Skeletal muscle cell (primary cell): ENCODE data around the gene TTC4.

Source experiments
- DNase-seq: peaks from one replicate; pipeline ENCODE4 v3.0.0-alpha.2; 2010; ENCODE audit warnings: low read depth
- H3K4me3 ChIP-seq: 2 replicates; pipeline ENCODE4 v1.5.1; 2011; ENCODE audit warnings: low read depth, mild to moderate bottlenecking, control low read depth, low read length, moderate library complexity

Gene TTC4

DNA sequence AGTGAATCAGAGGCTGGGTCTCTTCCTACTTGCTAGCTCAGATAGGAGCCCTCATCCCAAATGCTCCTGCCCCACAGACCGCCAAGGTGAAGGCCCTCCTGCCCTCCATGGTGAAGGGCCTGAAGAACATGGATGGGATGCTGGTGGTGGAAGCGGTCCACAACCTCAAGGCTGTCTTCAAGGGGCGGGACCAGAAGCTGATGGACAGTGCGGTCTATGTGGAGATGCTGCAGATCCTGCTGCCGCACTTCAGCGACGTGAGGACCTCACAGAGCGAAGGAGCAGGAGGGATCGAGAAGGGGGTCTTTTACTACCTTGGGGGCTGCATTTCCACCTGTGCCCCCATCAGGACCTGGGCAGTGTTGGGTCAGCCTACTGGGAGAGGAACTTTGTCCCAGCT is 14.6 kb upstream of the TTC4 start:
- no peak overlapping the region for H3K4me3 ChIP-seq
- DNase-seq, result no peak

DNA sequence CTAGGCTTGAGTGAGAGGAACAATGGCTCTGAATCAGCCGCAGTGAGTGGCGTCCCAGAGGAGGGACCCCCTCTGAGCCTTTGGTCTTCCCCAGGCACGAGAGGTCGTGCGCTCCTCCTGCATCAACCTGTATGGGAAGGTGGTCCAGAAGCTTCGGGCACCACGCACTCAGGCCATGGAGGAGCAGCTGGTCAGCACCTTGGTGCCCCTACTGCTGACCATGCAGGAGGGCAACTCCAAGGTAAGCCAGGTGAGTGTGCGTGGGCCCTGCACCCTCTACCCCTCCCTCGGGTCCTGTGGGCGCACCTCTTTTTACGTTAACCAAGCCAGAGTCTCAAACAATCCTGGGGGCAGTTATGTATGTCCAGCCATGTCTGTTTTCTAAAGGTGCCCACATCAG is 13.7 kb upstream of the TTC4 start:
- no peak overlapping the region for H3K4me3 ChIP-seq
- DNase-seq, result no peak

DNA sequence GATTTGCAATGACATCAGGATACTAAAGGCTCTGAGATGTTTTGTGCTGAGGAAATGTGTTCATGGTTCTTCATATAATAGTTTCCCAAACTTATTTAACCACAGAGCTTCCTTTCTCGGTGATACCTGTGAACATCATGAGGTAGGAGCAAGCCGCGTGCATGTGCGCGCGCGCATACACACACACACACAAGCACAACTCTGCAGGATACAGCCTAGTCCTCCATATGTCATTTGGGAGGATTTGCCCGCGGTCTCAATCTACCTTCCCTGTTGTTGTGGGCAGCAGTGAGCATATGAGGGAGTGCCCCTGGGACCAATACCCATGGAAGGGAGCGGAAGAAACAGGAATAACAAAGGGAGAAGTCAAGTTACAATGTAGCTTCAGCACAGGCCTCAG is 12.2 kb upstream of the TTC4 start:
- no peak overlapping the region for H3K4me3 ChIP-seq
- DNase-seq, result no peak

DNA sequence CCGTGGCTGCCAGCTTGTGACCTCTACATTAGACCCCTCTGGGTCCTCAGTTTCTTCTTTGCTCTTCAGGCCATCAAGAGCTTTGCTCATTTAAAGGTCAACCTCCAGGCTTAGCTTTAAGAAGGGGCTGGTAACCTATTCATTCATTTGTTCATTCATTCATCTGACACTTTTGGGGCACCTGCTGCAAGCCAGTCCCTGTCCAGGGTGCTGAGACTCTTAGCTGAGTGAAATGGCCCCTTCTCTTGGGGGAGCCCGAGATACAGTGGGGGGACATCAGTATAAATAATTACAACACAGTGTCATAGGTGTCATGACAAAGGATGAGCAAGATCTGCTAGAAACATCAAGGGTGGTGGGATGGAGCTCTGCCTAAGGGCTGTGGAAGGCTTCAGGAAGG is 10.5 kb upstream of the TTC4 start:
- no peak for DNase-seq

DNA sequence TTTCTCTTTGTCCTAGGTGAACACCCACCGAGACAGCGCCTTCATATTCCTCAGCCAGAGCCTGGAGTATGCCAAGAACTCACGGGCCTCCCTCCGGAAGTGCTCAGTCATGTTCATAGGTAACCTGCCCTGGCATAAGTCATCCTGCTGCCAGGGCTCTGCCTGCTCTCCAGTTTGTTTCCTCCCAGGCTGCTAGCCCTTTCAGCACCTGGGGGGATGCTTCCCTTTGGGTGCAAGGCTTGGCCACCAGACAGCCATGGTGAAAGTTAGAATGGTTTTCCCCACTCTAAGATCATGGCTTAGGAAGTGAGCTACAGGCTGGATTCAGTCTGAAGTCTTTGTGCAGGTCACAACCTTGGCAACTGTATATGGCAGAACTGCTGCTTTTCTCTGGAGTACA is 9.2 kb upstream of the TTC4 start:
- H3K4me3 ChIP-seq, result no peak overlapping the region
- DNase-seq, result no peak

More for the DNA sequence above, 10.5 kb upstream of the TTC4 start:
- H3K4me3 ChIP-seq, result no peak overlapping the region

DNA sequence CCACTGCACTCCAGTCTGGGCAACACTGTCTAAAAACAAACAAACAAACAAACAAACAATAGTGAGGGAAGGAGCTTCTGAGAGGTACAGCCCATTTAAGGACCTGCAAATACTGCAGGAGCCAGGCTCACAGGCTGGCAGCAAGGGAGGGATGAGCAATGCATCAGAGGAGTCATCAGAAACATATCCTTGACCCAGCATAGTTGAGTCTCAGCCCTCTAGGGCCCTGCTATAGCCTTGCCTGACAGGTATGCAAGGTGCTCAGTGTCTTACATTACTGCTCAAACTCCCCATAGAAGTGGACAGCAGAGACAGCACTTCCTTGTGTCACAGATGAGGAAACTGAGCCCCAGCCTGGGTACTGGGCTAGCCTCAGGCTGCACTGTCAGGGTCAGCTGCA is 7.3 kb upstream of the TTC4 start:
- no peak overlapping the region for H3K4me3 ChIP-seq
- no peak for DNase-seq

DNA sequence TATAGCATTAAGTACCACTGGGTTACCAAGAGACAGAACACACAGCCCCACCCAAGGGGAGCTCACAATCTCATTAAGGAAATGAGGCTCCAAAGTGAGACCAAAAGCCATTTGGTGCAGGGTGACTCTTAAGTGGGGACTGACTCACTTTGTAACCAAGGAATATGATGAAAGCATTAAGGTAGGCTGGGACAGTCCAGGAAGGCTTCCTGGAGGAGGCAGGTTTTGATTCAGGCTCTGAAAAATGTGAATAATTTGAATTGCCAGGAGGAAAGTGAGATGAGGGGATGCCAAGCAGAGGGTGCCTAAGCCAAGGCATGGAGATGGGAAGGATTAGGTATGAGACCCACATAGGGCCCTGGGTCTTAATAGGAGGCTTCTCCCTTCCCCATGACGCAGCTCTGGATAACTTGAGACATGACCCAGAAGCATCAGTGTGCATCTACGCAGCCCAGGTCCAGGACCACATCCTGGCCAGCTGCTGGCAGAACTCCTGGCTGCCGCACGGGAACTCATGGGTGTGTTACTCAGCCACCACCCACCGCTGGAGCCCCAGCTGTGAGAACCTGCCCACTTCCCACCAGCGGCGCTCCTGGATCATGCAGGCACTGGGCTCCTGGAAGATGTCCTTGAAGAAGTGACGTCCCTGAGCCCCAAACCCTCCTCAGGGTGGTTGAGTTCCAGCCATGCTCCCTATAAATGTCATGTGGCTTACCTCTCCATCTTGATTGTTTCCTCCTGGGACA is 5.9 kb upstream of the TTC4 start:
- no peak overlapping the region for H3K4me3 ChIP-seq
- DNase-seq, result no peak

DNA sequence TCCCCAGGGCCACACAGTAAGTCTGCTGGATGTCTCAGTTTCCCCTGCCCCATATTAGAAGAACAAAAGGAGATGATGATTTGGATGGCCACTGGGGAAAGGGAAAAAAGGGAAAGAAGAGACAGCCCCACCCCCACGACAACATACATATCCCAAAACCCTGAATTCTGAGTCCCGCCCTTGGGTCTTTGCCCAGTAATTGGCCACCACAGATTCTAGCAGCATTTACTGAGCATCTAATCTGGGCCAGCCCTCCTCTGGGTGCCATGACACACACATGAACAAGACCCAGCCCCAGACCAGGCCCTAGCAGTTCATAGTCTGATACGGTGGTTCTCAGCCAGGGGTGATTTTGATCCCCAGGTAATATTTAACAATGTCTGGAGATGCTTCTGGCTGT is 5.2 kb upstream of the TTC4 start:
- no peak for DNase-seq

DNA sequence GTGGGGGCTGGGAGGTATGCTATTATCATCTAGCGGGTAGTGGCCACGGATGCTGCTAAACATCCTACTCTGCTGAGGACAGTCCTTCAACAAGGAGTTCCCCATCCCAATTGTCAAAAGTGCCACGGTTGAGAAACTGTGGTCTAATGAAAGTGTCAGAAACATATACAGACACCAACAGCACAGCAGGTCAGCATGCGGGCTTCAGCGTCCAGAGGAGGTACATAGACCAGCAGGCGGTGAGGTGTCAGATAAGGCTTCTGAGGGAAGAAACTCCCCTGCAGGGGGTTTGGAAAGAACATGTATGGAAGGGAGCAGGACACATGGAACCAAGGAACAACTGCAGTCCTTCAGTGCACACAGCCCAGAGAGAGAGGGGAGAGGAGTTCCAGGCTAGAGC is 4.8 kb upstream of the TTC4 start:
- no peak for DNase-seq
- H3K4me3 ChIP-seq, result no peak overlapping the region

More for the DNA sequence above, 5.2 kb upstream of the TTC4 start:
- H3K4me3 ChIP-seq, result no peak overlapping the region

DNA sequence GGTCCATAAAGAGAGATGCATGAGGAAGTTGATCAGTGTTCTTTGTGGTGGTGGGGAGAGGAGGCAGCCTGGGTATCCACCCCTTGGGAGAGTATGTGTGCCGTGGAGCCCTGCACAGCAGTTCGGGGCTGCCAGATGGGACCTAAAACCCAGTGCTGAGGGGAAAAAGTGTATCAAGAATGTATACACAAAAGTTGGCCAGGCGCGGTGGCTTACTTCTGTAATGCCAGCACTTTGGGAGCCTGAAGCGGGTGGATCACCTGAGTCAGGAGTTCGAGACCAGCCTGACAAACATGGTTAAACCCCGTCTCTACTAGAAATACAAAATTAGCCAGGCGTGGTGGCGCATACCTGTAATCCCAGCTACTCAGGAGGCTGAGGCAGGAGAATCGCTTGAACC is 4.1 kb upstream of the TTC4 start:
- H3K4me3 ChIP-seq, result no peak overlapping the region
- no peak for DNase-seq

DNA sequence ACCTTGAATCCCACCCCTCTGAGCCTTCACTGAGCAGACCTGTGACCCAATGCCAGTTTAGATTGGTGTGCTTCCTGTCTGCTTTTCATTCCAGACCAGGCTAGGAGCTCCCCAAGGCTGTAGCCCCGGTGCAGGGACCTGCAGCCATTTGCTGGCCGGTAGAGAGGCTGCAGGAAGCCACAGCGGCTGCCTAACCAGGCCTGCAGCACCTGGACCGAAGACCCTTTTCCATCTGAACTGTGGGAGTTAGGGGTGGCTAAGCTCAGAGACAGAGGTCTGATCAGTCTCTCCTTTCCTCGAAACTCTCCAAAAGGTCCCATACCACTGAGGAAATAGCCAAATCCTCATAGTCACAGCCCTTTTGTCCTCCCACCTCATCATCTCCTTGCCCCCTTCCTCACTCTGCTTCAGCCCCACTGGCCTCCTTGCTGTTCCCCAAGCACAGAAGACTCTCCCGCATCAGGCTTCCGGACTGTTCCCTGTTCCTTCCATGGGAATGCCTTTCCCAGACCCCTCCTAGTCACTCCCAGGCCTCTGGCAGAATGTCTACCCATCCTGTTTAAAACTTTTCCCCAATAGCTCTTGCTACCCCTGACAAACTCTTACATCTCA is 674 bp upstream of the TTC4 start:
- peak overlapping the region; percentile 86 for H3K4me3 ChIP-seq
- DNase-seq, result no peak

DNA sequence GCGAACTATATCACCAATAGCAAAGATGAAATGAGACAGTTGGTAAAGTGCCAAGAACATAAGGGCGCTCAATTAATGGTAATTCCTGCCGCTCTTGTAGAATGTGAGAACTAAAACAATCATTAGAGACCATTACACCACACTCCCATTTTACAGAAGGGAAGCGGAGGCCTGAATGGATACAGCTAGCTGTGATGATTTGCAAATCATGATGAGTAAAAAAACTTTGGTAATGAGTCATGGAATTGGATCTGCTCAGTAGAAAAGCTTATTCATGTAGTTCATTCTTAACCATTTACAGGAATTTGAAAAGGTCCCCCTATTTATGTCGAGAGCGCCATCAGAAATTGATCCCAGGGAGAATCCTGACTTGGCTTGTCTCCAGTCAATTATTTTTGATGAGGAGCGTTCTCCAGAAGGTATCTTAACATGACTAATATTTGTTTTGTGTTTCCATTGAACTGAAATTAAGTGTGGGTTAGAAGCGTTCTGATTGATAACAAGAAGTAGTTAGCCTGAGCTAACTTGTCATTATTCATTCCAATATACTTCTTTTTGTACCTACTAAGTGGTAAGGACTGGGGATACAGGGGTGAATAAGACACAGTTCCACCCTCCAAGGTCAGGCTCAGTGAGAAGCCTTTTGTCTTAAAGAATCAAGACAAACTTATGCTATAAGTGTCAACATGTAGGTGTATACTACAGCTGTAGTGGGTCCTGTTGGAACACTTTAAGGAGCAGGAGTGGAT is 812 bp downstream of the TTC4 start:
- DNase-seq, result peak; percentile 8
- H3K4me3 ChIP-seq, result peak overlapping the region; percentile 86

DNA sequence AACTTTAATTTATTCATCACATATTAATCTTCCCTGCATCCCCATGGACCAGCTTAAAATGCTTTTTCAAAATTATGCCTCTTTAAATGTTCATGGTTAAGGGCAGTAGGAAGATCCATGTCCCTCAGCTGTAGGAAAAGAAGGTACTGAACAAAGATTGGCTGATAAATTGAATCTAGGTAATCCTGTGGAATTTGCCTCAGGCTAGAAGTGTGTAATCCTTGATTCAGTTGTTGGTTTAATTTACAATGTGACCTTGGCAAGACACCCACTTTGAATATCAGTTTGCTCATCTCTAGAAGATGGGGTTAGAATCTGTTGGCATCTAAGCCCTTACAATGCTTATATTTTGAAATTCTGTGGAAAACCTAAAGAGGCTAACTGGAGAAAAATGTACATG is 6.1 kb downstream of the TTC4 start:
- no peak overlapping the region for H3K4me3 ChIP-seq
- no peak for DNase-seq

DNA sequence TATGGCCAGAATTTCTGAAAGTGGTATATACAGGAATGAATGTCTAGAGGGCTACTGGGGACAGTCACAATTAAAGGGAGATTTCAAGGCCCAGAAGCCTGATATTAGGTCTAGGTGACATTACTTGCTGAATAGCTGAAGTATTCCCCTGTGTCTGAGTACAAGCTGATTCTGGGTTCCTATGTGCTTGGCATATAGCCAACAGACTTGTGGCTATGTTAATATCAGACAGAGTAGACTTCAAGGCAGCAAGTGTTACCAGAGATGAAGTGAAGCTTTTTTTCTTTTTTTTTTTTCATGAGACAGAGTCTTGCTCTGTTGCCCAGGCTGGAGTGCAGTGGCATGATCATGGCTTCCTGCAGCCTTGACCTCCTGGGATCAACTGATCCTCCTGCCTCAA is 8.3 kb downstream of the TTC4 start:
- no peak for DNase-seq

DNA sequence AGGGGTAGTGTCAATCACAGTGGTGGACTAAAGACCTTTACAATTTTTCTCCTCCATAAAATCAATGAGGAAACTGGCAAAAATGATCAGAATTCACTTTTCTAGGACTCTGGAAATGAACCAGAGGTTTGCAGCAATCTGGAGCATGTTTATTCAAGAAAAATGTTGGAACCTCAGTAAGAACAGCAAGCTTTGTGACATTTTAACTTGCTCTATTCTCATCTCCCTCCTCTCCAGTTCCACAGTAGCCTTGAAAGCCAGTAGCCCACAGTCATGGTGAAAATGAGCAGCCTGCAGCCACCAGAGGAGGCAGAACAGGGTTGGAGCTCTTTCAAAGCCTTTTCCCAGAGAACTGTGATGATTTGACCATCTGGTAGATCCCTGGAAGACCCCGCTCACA is 9.1 kb downstream of the TTC4 start:
- no peak for DNase-seq
- H3K4me3 ChIP-seq, result no peak overlapping the region

More for the DNA sequence above, 8.3 kb downstream of the TTC4 start:
- H3K4me3 ChIP-seq, result no peak overlapping the region

DNA sequence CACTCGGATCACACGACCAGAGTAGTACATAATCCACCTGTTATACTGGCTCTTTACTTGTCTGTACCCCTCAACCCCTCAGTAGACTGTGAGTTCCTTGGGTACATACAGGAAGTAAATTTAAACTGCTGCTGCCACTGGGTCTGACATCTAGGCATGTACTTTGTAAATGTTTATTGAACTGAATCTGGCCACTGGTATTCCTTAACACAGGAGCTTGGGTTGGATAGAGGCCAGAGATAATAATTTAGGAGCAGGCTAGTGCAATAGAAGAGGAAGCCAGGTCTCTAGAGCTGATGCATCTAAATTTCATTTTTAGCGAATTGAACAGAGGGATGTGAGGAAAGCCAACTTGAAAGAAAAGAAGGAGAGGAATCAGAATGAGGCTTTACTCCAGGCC is 12.4 kb downstream of the TTC4 start:
- no peak for DNase-seq
- H3K4me3 ChIP-seq, result no peak overlapping the region

DNA sequence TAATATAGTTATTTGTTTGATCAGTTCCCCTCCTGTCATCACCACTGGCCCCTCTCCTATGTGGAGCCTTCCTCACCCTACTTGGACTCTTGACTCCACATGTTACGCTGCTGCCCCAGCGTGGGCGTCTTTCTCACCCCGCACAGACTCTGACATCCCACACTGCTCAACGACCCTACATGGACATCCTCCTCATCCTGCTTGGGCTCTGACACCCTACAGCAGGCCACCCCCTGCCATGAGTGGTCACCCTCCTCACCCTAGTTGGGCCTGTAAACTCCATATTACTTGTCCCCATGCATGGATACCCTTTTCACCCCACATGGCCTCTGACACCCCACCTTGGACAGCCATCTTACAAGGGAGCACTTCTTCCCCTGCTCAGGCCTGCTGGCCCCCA is 21.0 kb downstream of the TTC4 start:
- no peak for DNase-seq
- no peak overlapping the region for H3K4me3 ChIP-seq

DNA sequence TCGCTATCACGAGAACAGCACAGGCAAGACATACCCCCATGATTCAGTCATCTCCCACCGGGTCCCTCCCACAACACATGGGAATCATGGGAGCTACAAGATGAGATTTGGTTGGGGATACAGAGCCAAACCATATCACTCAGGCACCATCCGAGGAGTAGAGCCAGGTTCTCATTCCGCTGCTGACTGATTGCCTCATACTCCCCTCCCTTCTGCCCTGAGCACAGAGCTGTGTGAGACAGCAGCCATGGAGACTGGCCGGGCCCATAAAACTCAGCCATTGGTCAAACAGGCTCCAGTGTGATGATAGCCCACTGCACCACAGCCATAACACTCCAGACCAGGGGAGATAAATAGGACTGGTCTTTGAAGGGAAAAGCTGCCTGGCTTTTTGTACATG is 22.6 kb downstream of the TTC4 start:
- H3K4me3 ChIP-seq, result no peak overlapping the region
- no peak for DNase-seq

DNA sequence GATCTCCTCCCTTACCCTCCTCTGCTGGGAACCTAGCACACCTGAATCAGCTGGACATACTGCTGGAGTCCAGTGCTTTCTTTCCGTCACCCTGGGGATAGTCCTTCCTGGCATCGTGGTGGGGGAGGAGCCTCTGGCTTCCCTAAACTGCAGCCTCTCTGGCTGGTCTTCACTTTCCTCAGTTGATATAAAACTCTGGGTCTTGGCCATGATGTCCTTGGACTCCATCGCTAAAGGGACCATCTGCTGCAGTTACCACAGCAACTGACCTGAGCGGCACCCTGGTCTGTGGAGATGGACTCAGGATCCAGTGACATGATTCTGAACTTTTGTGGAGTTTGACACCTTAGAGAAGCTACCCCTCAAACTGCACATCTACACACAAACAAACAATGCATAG is 25.9 kb downstream of the TTC4 start:
- DNase-seq, result no peak
- no peak overlapping the region for H3K4me3 ChIP-seq

DNA sequence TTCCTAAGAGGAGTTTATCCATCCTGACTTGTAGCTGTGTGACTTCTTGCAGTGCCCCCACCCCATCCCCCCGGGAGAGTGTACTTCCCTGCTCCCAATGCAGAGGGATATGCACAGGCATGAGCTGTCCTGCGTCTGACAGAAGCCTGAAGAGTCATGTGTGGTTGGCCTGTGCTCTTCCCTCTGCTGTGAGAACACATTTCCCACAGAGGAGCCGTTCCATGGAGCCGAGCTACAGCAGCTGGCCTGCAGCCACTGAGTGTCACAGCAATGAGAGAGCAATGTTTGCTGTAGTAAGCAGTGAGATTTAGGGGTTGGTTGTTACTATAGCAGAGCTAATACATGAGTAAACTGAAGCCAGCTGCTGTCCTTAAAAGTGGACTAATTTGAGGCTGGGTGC is 26.6 kb downstream of the TTC4 start:
- no peak overlapping the region for H3K4me3 ChIP-seq
- peak; percentile 52 for DNase-seq
